Measurements from ENCODE around the gene IQGAP1.

IQGAP1 gene

GRCh38 chr15:90451053-90451850 lies 63.2 kb downstream of the IQGAP1 start:
- no peak overlapping the region for H3K4me2 ChIP-seq (ENCODE audit: low read length)

GRCh38 chr15:90456236-90456635 lies 68.2 kb downstream of the IQGAP1 start:
- no peak overlapping the region for H3K27ac ChIP-seq (ENCODE audit: low read depth, low read length, poor library complexity, severe bottlenecking)
- no peak for TF ChIP-seq EZH2 (IDR thresholded peaks at IDR 0.05; ENCODE audit: borderline replicate concordance, low read length)
- no peak for TF ChIP-seq CTCF (IDR thresholded peaks at IDR 0.05; ENCODE audit: low read length)
- no peaks in the 10 kb centered on the region for H3K9me2 ChIP-seq (ENCODE audit: low read depth, low read length)
- H3K4me3 ChIP-seq (ENCODE audit: low read depth, low read length, poor library complexity, severe bottlenecking), result no peak overlapping the region
- no peaks in the 10 kb centered on the region for H3K9me3 ChIP-seq (ENCODE audit: low read length)
- no peaks in the 10 kb centered on the region for H3K4me1 ChIP-seq (ENCODE audit: insufficient read depth, low read length, severe bottlenecking)
- no peaks in the 10 kb centered on the region for H4K20me1 ChIP-seq (ENCODE audit: insufficient read depth, low read length)
- no peak overlapping the region for H3K4me2 ChIP-seq (ENCODE audit: low read length)
- H3K79me2 ChIP-seq (ENCODE audit: insufficient read depth, low read length), result no peaks in the 10 kb centered on the region
- H2AFZ ChIP-seq (ENCODE audit: low read length), result no peak overlapping the region
- peaks cover 91% of the 10 kb centered on the region for H3K36me3 ChIP-seq (ENCODE audit: insufficient read depth, low read length)
- H3F3A ChIP-seq (ENCODE audit: insufficient read depth, low read length), result no peaks in the 10 kb centered on the region
- H3K9ac ChIP-seq (ENCODE audit: low read length), result no peak overlapping the region
- H3K27me3 ChIP-seq (ENCODE audit: insufficient read depth, low read length), result no peaks in the 10 kb centered on the region

More at GRCh38 chr15:90451053-90451850, 63.2 kb downstream of the IQGAP1 start:
- TF ChIP-seq EZH2 (IDR thresholded peaks at IDR 0.05; ENCODE audit: borderline replicate concordance, low read length), result no peak
- TF ChIP-seq CTCF (IDR thresholded peaks at IDR 0.05; ENCODE audit: low read length), result no peak
- no peaks in the 10 kb centered on the region for H4K20me1 ChIP-seq (ENCODE audit: insufficient read depth, low read length)
- H3K9ac ChIP-seq (ENCODE audit: low read length), result no peak overlapping the region
- no peaks in the 10 kb centered on the region for H3K9me3 ChIP-seq (ENCODE audit: low read length)
- H3K4me1 ChIP-seq (ENCODE audit: insufficient read depth, low read length, severe bottlenecking), result no peaks in the 10 kb centered on the region
- no peak overlapping the region for H3K4me3 ChIP-seq (ENCODE audit: low read depth, low read length, poor library complexity, severe bottlenecking)
- no peaks in the 10 kb centered on the region for H3K9me2 ChIP-seq (ENCODE audit: low read depth, low read length)
- no peak overlapping the region for H3K27ac ChIP-seq (ENCODE audit: low read depth, low read length, poor library complexity, severe bottlenecking)
- H2AFZ ChIP-seq (ENCODE audit: low read length), result no peak overlapping the region
- H3K36me3 ChIP-seq (ENCODE audit: insufficient read depth, low read length), result peaks cover 89% of the 10 kb centered on the region
- H3K27me3 ChIP-seq (ENCODE audit: insufficient read depth, low read length), result no peaks in the 10 kb centered on the region
- no peaks in the 10 kb centered on the region for H3K79me2 ChIP-seq (ENCODE audit: insufficient read depth, low read length)
- no peaks in the 10 kb centered on the region for H3F3A ChIP-seq (ENCODE audit: insufficient read depth, low read length)

GRCh38 chr15:90458061-90458460 lies 70.0 kb downstream of the IQGAP1 start:
- Histone ChIP-seq H3K4me1 (ENCODE audit: insufficient read depth, low read length, severe bottlenecking) (no peaks in the 10 kb centered on the region), H3F3A (ENCODE audit: insufficient read depth, low read length) (no peaks in the 10 kb centered on the region), H3K9ac (ENCODE audit: low read length) (no peak overlapping the region), H3K4me3 (ENCODE audit: low read depth, low read length, poor library complexity, severe bottlenecking) (no peak overlapping the region), H3K9me2 (ENCODE audit: low read depth, low read length) (no peaks in the 10 kb centered on the region), H3K4me2 (ENCODE audit: low read length) (no peak overlapping the region), H2AFZ (ENCODE audit: low read length) (no peak overlapping the region), H3K36me3 (ENCODE audit: insufficient read depth, low read length) (peaks cover 83% of the 10 kb centered on the region), H3K27me3 (ENCODE audit: insufficient read depth, low read length) (no peaks in the 10 kb centered on the region), H3K27ac (ENCODE audit: low read depth, low read length, poor library complexity, severe bottlenecking) (no peak overlapping the region), H3K79me2 (ENCODE audit: insufficient read depth, low read length) (no peaks in the 10 kb centered on the region), H4K20me1 (ENCODE audit: insufficient read depth, low read length) (no peaks in the 10 kb centered on the region), H3K9me3 (ENCODE audit: low read length) (no peaks in the 10 kb centered on the region)
- TF ChIP-seq CTCF (IDR thresholded peaks at IDR 0.05; ENCODE audit: low read length) (no peak), EZH2 (IDR thresholded peaks at IDR 0.05; ENCODE audit: borderline replicate concordance, low read length) (no peak)

Measured in OCI-LY1 (cell line).